Astrocyte of the cerebellum (primary cell): ENCODE measurements around the gene SLC16A3.

Source experiments
- DNase-seq: peaks from one replicate; pipeline ENCODE4 v3.0.0-alpha.2; 2011; ENCODE audit warnings: low read depth
- H3K4me3 ChIP-seq: 2 replicates; pipeline ENCODE4 v1.5.1; 2011; ENCODE audit warnings: mild to moderate bottlenecking, low read depth, low read length, moderate library complexity
- CTCF ChIP-seq: IDR thresholded peaks from 2 replicates; pipeline ENCODE4 v1.5.1; 2012; ENCODE audit warnings: low read length, low read depth, moderate library complexity, mild to moderate bottlenecking; ENCODE audit errors: missing control alignments
- in situ Hi-C: cut with HindIII; loops from 2 replicates; pipeline ENCODE4 v1.10.0; 2017; ENCODE audit warnings: low sequenced_read_pairs

The SLC16A3 gene

GRCh38 chr17:82247182-82247823 is 18.5 kb downstream of the SLC16A3 start:
- in situ Hi-C loops: no loop called here
- no peak overlapping the region for H3K4me3 ChIP-seq
- TF ChIP-seq CTCF: no peak
- DNase-seq: no peak

GRCh38 chr17:82247856-82248671 is 19.2 kb downstream of the SLC16A3 start:
- no peak overlapping the region for H3K4me3 ChIP-seq
- in situ Hi-C loops: no loop called here
- TF ChIP-seq CTCF: no peak
- no peak for DNase-seq

GRCh38 chr17:82248815-82249674 is 20.2 kb downstream of the SLC16A3 start:
- TF ChIP-seq CTCF: no peak
- in situ Hi-C loops: no loop called here
- no peak for DNase-seq
- H3K4me3 ChIP-seq: no peak overlapping the region

GRCh38 chr17:82249896-82250581 is 21.2 kb downstream of the SLC16A3 start:
- in situ Hi-C loops: no loop called here
- no peak for TF ChIP-seq CTCF
- H3K4me3 ChIP-seq: no peak overlapping the region
- no peak for DNase-seq

GRCh38 chr17:82250868-82251500 is 22.1 kb downstream of the SLC16A3 start:
- in situ Hi-C loops: no loop called here
- H3K4me3 ChIP-seq: no peak overlapping the region
- TF ChIP-seq CTCF: no peak
- DNase-seq: no peak
